ENCODE measurements around the gene OPRM1. TPM values are rescaled to one million over a fixed set of nuclear protein-coding genes. Genes with fewer than 3 reads are reported as not detected.
A peak's percentile ranks its signal among the peaks of the same experiment; 100 is the strongest.

OPRM1 gene
- total RNA-seq, 1 donor from 2014 or later, result not detected

DNA sequence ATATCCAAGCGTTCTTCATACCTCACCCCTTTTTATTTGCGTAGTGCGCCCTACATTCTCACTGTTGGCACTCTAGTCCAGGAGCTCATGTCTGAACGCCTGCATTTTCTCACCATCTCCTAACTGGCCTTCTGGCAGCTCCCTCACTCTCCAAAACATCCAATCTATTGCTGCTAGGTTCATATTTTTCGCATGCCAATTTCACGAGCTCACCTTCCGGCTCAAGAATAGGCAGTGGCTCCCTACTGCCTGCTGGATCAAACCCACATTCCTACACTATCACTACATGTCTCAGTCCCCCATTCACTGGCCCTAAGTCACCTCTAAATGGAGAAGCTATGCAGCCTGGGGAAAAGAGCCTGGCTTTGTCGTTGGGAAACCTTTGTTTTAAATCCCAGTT, 202.5 kb downstream of the OPRM1 start:
- TF ChIP-seq, protein P1, sequence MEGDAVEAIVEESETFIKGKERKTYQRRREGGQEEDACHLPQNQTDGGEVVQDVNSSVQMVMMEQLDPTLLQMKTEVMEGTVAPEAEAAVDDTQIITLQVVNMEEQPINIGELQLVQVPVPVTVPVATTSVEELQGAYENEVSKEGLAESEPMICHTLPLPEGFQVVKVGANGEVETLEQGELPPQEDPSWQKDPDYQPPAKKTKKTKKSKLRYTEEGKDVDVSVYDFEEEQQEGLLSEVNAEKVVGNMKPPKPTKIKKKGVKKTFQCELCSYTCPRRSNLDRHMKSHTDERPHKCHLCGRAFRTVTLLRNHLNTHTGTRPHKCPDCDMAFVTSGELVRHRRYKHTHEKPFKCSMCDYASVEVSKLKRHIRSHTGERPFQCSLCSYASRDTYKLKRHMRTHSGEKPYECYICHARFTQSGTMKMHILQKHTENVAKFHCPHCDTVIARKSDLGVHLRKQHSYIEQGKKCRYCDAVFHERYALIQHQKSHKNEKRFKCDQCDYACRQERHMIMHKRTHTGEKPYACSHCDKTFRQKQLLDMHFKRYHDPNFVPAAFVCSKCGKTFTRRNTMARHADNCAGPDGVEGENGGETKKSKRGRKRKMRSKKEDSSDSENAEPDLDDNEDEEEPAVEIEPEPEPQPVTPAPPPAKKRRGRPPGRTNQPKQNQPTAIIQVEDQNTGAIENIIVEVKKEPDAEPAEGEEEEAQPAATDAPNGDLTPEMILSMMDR (conservative IDR thresholded peaks at IDR 0.05; ENCODE audit: low read depth, low read length), result no peak
- no peak overlapping the region for H3K4me3 ChIP-seq (ENCODE audit: low read depth, low read length)
- no peak for DNase-seq (ENCODE audit: low read depth)

DNA sequence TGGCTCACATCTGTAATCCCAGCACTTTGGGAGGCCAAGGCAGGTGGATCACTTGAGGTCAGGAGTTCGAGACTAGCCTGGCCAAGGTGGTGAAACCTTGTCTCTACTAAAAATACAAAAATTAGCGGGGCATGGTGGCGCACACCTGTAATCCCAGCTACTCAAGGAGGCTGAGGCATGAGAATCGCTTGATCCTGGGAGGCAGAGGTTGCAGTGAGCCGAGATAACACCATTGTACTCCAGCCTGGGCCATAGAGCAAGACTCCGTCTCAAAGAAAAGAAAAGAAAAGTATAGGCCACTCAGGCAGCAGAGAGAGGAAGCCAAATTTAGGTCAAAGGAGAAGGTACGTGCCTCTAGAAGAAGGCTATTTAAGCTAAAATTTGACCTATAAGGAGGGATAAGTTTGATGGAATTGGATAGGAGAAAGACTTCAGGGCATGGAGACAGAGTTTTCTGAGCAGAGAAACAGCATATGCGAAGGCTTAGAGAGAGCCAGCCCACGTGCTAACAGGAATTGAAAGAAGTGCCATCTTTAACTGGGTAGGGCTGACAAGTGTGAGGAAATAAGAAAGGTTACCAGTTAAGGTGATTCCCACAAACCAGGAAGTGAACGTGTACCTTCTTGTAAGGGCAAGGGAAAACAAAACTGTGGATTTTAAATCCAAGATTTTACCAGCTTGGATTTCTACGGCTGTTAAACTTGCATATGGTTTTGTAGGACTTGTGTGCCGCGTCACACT, 203.7 kb downstream of the OPRM1 start:
- TF ChIP-seq, protein P1 (conservative IDR thresholded peaks at IDR 0.05; ENCODE audit: low read depth, low read length), result no peak
- no peak overlapping the region for H3K4me3 ChIP-seq (ENCODE audit: low read depth, low read length)
- DNase-seq (ENCODE audit: low read depth), result no peak

DNA sequence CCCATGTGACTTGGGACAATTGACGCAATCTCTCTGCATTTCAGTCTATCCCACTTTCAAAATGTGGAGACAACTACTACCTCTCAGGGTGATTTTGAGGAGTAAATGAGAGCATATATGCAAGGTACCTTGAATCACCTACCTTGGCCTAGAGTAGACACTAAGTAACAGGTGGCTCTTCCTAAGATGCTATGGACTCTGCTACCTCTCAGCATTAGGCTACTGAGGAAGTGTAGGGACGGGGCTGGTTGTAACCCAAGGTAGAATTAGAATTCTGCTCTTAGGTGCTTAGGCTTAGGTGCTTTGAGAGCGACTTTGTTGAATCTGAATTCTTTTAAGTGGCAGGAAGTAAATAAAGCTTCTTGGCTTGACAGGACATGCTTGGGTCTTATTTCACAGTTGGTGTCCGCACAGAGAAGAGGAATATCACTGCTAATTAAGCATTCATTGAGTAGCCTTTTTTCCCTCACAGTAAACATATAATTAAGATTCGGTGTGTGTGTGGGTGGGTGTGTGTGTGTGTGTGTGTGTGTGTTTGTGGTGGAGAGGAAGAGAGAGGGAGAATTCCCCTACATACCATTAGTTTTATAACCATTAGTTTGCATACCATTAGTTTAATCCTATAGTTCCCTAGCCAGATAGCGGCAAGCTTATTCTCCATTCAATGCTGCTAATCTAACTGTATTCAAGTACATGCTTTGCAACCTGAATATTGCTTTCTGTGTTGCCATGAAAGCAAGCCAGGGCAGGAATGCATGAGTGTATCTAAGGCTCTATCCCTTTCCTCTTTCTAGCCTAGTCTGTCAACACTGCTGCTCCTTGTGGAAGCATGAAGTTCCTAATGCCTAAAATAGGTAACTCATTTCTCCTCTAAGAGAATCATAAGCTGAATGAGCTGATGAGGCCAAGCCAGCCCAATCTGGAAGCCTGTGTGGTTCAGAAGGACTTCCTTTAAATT, 205.0 kb downstream of the OPRM1 start:
- no peak overlapping the region for H3K4me3 ChIP-seq (ENCODE audit: low read depth, low read length)
- TF ChIP-seq, protein P1 (conservative IDR thresholded peaks at IDR 0.05; ENCODE audit: low read depth, low read length), result no peak
- no peak for DNase-seq (ENCODE audit: low read depth)

DNA sequence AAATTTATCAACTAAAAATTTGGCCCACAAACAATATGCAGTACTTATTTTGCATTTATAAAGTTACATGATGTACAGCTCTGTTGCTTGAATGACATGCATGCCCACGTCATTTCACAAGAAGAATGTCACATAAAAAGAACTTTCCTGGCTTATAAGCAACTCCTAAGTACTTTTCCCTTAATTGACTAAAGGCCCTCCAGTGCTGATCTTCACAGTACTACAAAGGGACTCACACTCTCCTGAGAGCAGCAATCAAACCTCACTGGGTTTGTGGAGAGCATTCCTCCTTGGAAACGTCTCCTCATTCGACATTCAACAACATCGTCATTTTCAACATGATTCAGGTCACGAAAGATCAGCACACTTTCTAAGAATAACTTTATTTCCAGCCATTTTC, 206.5 kb downstream of the OPRM1 start:
- DNase-seq (ENCODE audit: low read depth), result no peak
- TF ChIP-seq, protein P1 (conservative IDR thresholded peaks at IDR 0.05; ENCODE audit: low read depth, low read length), result no peak
- no peak overlapping the region for H3K4me3 ChIP-seq (ENCODE audit: low read depth, low read length)

DNA sequence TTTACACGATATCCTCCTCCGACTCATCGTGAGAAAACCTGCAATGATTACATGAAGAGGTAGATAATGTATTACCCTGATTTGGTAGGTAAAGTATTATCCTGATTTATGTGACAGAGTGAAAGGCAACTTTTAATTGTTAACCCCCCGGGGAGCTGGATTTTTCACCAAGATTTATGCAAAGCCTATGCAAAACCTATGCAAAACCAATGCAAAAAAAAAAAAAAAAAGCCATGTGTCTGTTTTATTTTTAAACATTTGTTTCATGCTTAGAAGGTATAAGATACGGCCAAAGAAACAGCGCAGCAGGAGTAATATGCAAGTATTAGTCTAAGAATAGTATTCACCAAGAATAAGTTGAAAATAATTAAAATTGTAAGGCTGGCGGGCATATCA, 207.7 kb downstream of the OPRM1 start:
- no peak for DNase-seq (ENCODE audit: low read depth)
- TF ChIP-seq, protein P1 (conservative IDR thresholded peaks at IDR 0.05; ENCODE audit: low read depth, low read length), result no peak
- H3K4me3 ChIP-seq (ENCODE audit: low read depth, low read length), result peak overlapping the region; percentile 42

DNA sequence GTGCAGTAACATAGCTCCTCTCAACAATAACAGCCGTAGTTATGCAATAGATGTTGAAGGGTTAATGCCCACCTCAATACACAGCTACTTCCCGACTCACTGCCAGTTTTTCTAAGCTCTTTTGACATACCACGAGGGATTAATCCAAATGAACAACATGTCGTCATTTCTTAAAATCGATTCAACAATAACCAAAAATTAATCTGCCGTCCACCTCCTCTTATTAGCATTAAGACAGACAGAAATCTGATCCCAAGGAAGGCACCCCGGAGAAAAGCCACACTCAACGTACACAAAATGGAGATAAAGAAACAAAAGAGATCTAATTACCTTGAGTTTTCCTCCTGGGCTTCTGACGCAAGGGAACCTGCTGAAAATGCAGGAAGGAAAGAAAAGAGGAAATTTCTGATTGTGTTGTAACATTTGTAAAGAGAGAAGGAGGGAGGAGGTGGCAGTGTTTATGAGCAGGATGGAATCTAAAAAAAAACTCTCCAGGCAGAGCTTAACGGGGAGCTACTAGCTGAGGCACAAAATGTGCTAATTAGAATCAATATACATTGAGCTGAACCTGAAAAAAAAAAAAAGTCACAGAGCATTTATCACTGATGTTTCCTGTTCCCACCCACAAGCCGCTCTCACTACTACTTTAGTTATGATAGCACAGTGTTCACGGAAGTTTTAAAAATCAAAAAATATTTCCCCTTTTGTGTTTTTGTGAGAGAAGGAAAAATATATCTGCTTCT, 208.2 kb downstream of the OPRM1 start:
- no peak for DNase-seq (ENCODE audit: low read depth)
- peak overlapping the region; percentile 42 for H3K4me3 ChIP-seq (ENCODE audit: low read depth, low read length)
- TF ChIP-seq, protein P1 (conservative IDR thresholded peaks at IDR 0.05; ENCODE audit: low read depth, low read length), result no peak

Measured in epithelial cell of proximal tubule (primary cell).